Suprapubic skin (tissue), 4 donors: Measurements from ENCODE around the gene SYTL1.

Experiments used
- POLR2A ChIP-seq, 2 donors: fragments of 450-650 bp; IDR thresholded peaks; one replicate each; pipeline ENCODE4 v1.6.1; 2017; ENCODE audit warnings: antibody characterized with exemption in 2 of 2, mild to moderate bottlenecking in 2 of 2, moderate library complexity in 2 of 2
- POLR2AphosphoS5 ChIP-seq, 3 donors: sonication (generic); formaldehyde crosslinking; IDR thresholded peaks; one replicate each; pipeline ENCODE4 v1.6.1; 2017; ENCODE audit warnings: antibody characterized with exemption in 3 of 3
- TF ChIP-seq, protein P1 (sequence below), 2 donors: fragments of 200-600 bp in 1 of 2; fragments of 450-650 bp in 1 of 2; sonication (generic) in 1 of 2; IDR thresholded peaks; one replicate each; pipeline ENCODE4 v1.5.1; 2016 to 2019; ENCODE audit warnings: antibody characterized with exemption in 2 of 2, mild to moderate bottlenecking in 1 of 2, moderate library complexity in 1 of 2

- TF ChIP-seq POLR2A (IDR thresholded peaks at IDR 0.05) (no peak), POLR2AphosphoS5 (IDR thresholded peaks at IDR 0.05) (no peak)
- TF ChIP-seq, protein P1, sequence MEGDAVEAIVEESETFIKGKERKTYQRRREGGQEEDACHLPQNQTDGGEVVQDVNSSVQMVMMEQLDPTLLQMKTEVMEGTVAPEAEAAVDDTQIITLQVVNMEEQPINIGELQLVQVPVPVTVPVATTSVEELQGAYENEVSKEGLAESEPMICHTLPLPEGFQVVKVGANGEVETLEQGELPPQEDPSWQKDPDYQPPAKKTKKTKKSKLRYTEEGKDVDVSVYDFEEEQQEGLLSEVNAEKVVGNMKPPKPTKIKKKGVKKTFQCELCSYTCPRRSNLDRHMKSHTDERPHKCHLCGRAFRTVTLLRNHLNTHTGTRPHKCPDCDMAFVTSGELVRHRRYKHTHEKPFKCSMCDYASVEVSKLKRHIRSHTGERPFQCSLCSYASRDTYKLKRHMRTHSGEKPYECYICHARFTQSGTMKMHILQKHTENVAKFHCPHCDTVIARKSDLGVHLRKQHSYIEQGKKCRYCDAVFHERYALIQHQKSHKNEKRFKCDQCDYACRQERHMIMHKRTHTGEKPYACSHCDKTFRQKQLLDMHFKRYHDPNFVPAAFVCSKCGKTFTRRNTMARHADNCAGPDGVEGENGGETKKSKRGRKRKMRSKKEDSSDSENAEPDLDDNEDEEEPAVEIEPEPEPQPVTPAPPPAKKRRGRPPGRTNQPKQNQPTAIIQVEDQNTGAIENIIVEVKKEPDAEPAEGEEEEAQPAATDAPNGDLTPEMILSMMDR (IDR thresholded peaks at IDR 0.05), result no peak
Measured at GRCh38 chr1:27301052-27301422, 40.8 kb upstream of the SYTL1 start.
